HepG2 (cell line): Measurements from ENCODE around the gene RBM8A. TPM values are rescaled to one million over a fixed set of nuclear protein-coding genes. Genes with fewer than 3 reads are reported as not detected.
A peak's percentile ranks its signal among the peaks of the same experiment; 100 is the strongest.

Experiments
- ATAC-seq: fragments of 200-7000 bp; cut with Tn5 transposase; 3 replicates; pipeline ENCODE4 v1.9.1; 2020; ENCODE audit warnings: mild to moderate bottlenecking, moderate library complexity
- BruUV-seq: library from RNA; stranded (reverse); fragments of 400-500 nt; replicated peaks from 2 replicates; lab custom pipeline; 2021; lab: Mats Ljungman, UMichigan
- CTCF ChIA-PET: fragments of 300-600 bp; formaldehyde crosslinking; extraction: SDS; loops from one replicate; lab custom pipeline; 2021; ENCODE audit warnings: low total read pairs, inconsistent platforms, low intra/inter-chr PET ratio; lab: Yijun Ruan, JAX
- POLR2A ChIA-PET: fragments of 350-600 bp; sonication (Branson Sonifier 250); formaldehyde crosslinking; loops from one replicate; lab custom pipeline; 2020; ENCODE audit warnings: antibody characterized with exemption, inconsistent platforms; lab: Yijun Ruan, JAX
- DNase-seq: peaks from one replicate; pipeline ENCODE4 v3.0.0-alpha.2; 2015; ENCODE audit warnings: low spot score
- FAIRE-seq: peaks from 3 replicates; lab custom pipeline; 2011; peaks lifted over from hg19 to GRCh38; lab: Jason Lieb, UNC
- H2AFZ ChIP-seq: one replicate; pipeline ENCODE4 v1.6.1; 2011; ENCODE audit warnings: low read length, inconsistent platforms
- H3K27ac ChIP-seq: fragments of 300-600 bp; 3 replicates; pipeline ENCODE4 v1.8.0; 2011; ENCODE audit warnings: mixed run types, mild to moderate bottlenecking, mixed read lengths, low read length, inconsistent platforms; ENCODE audit not compliant: insufficient read depth; ENCODE audit errors: extremely low read length
- H3K27me3 ChIP-seq, 2 experiments: fragments of 200-600 bp in 1 of 2; 2 replicates in 1 of 2; 3 replicates in 1 of 2; pipeline versions ENCODE4 v1.6.0 to v1.8.0; 2011; ENCODE audit warnings: low read length in 2 of 2, mild to moderate bottlenecking in 2 of 2, moderate library complexity in 2 of 2, inconsistent platforms in 1 of 2; ENCODE audit not compliant: insufficient read depth in 2 of 2, control insufficient read depth in 1 of 2
- H3K36me3 ChIP-seq, 2 experiments: fragments of 200-600 bp in 1 of 2; replicated peaks in 1 of 2; 2 replicates in 1 of 2; 3 replicates in 1 of 2; pipeline versions ENCODE4 v1.5.1 to v1.8.0; 2011; ENCODE audit warnings: low read length in 2 of 2, inconsistent platforms in 1 of 2; ENCODE audit not compliant: insufficient read depth in 2 of 2, control insufficient read depth in 1 of 2
- H3K4me1 ChIP-seq: 2 replicates; pipeline ENCODE4 v1.5.1; 2012; ENCODE audit warnings: low read length, inconsistent platforms; ENCODE audit not compliant: insufficient read depth
- H3K4me2 ChIP-seq: 2 replicates; pipeline ENCODE4 v1.6.0; 2011; ENCODE audit warnings: low read depth, low read length, inconsistent platforms
- H3K4me3 ChIP-seq, 3 experiments: fragments of 200-600 bp in 1 of 3; sonication (generic), shearing (Covaris generic) in 1 of 3; replicated peaks in 1 of 3; 2 replicates each; pipeline ENCODE4 v1.5.1; 2011 to 2016; ENCODE audit warnings: low read length in 3 of 3, inconsistent platforms in 2 of 3, low read depth in 2 of 3, mild to moderate bottlenecking in 2 of 3, control low read depth in 1 of 3, mixed read lengths in 1 of 3; ENCODE audit not compliant: insufficient read depth in 1 of 3
- H3K79me2 ChIP-seq: one replicate; pipeline ENCODE4 v1.6.1; 2011; ENCODE audit warnings: low read length, inconsistent platforms; ENCODE audit not compliant: insufficient read depth
- H3K9ac ChIP-seq: 2 replicates; pipeline ENCODE4 v1.6.0; 2011; ENCODE audit warnings: mild to moderate bottlenecking, low read depth, low read length, inconsistent platforms; ENCODE audit not compliant: insufficient read depth
- H3K9me3 ChIP-seq: 2 replicates; pipeline ENCODE4 v1.5.1; 2012; ENCODE audit warnings: mild to moderate bottlenecking, low read length
- H4K20me1 ChIP-seq: 2 replicates; pipeline ENCODE4 v1.6.0; 2011; ENCODE audit warnings: inconsistent platforms, mild to moderate bottlenecking, low read length, moderate library complexity; ENCODE audit not compliant: insufficient read depth
- RAD51 ChIP-seq: fragments of 450-650 bp; IDR thresholded peaks from 2 replicates; pipeline ENCODE4 v1.6.1; 2016; ENCODE audit warnings: borderline replicate concordance
- ZNF281 ChIP-seq: sonication (generic); formaldehyde crosslinking; IDR thresholded peaks from 2 replicates; pipeline ENCODE4 v1.4.0; 2020; ENCODE audit warnings: missing genetic modification reagents, borderline replicate concordance
- WGBS: methylation state at CpG from one replicate; pipeline ENCODE4 v1.1.6; 2017; ENCODE audit warnings: low lambda C conversion rate; 5-methylcytosine and 5-hydroxymethylcytosine counted together
- in situ Hi-C: cut with HindIII; loops from 2 replicates; pipeline ENCODE4 v1.10.0; 2017; ENCODE audit warnings: low pct_unique_long_range_greater_than_20kb; ENCODE audit not compliant: extremely low pct_ligation_motif_present
- intact Hi-C: fragments of 100-400 bp; cut with micrococcal nuclease; formaldehyde crosslinking; loops from one replicate; pipeline ENCODE4 v1.10.0; 2022; ENCODE audit not compliant: unreplicated experiment
- polyA plus RNA-seq, 8 experiments: library from polyadenylated mRNA; depleted of rRNA in 3 of 8; stranded (reverse) in 7 of 8; unstranded in 1 of 8; fragments of >200 nt; fragmentation: Illumina TruSeq in 4 of 8; extraction: Trizol in 4 of 8; gene quantifications; 2 replicates each; pipeline versions ENCODE4 v1.2.1 to v1.2.3, GENCODE V29; 2011 to 2016; ENCODE audit warnings: low read depth in 4 of 8, missing spikeins in 1 of 8, mixed read lengths in 1 of 8; ENCODE audit not compliant: insufficient read depth in 1 of 8
- total RNA-seq, 5 experiments: library from RNA; depleted of rRNA; stranded (reverse); fragments of >200 nt; fragmentation: Illumina TruSeq; extraction: Trizol; gene quantifications; 2 replicates each; pipeline ENCODE4 v1.2.3, GENCODE V29; 2016; ENCODE audit warnings: low read depth in 1 of 5
- TF ChIP-seq, protein P1 (sequence below): sonication (generic); formaldehyde crosslinking; IDR thresholded peaks from 2 replicates; pipeline ENCODE4 v1.4.0; 2020; ENCODE audit warnings: missing genetic modification reagents

Gene RBM8A
- total and polyA plus RNA-seq, 2 of the 13 experiments (the other 11 are each of a cell fraction or from before 2014, with no cell fraction given) = 106 to 162 TPM

- Histone ChIP-seq H3K4me1 (peaks cover 57% of the 10 kb centered on the region), H4K20me1 (no peaks in the 10 kb centered on the region), H3K4me2 (peak overlapping the region; percentile 99), H2AFZ (no peak overlapping the region), H3K9ac (no peak overlapping the region), H3K27ac (no peak overlapping the region), H3K27me3 (peaks cover 0 to 30% of the 10 kb centered on the region in 2 experiments; a peak in 3 of 5 replicates), H3K9me3 (no peaks in the 10 kb centered on the region), H3K36me3 (no peaks in the 10 kb centered on the region), H3K4me3 (peak overlapping the region; percentile 60 to 91 (median 68); a peak in 5 of 6 replicates), H3K79me2 (no peaks in the 10 kb centered on the region)
- in situ Hi-C loops (loop anchor here (5.0 kb wide), 1 partner anchor 35 kb away; the partner anchor contains the start of gene RBM8A), intact Hi-C loops (loop anchor here (5.0 kb wide), 2 partner anchors 45 to 105 kb away; partner anchors contain the start of gene PIAS3)
- WGBS = 43% methylated on average over 14 of the region's 36 CpGs
- ChIA-PET POLR2A (interaction anchor here (1.6 to 3.4 kb wide), 4 partner anchors 30 to 117 kb away, joined by 3 to 51 read pairs (median 16); partner anchors contain the start of genes NUDT17 and RBM8A), CTCF (no interaction called here)
- FAIRE-seq = no peak
- TF ChIP-seq, protein P1, sequence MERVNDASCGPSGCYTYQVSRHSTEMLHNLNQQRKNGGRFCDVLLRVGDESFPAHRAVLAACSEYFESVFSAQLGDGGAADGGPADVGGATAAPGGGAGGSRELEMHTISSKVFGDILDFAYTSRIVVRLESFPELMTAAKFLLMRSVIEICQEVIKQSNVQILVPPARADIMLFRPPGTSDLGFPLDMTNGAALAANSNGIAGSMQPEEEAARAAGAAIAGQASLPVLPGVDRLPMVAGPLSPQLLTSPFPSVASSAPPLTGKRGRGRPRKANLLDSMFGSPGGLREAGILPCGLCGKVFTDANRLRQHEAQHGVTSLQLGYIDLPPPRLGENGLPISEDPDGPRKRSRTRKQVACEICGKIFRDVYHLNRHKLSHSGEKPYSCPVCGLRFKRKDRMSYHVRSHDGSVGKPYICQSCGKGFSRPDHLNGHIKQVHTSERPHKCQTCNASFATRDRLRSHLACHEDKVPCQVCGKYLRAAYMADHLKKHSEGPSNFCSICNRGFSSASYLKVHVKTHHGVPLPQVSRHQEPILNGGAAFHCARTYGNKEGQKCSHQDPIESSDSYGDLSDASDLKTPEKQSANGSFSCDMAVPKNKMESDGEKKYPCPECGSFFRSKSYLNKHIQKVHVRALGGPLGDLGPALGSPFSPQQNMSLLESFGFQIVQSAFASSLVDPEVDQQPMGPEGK (CRISPR knock-in tag) = 0 out of 2 replicates have a peak, but pooled peaks have one; percentile 6
- TF ChIP-seq ZNF281 (0 out of 2 replicates have a peak, but pooled peaks have one; percentile 0), RAD51 (no peak)
- no TSS peak for BruUV-seq
- DNase-seq = no peak
- no peak for ATAC-seq
Measured at GRCh38 chr1:145962157-145963102, 35.1 kb upstream of the RBM8A start.
